ENCODE measurements around the gene RAB10. TPM values are rescaled to one million over a fixed set of nuclear protein-coding genes. Genes with fewer than 3 reads are reported as not detected.

Gene RAB10
- total and polyA plus RNA-seq, 9 of the 15 experiments (the other 6 are each of a cell fraction or from before 2014, with no cell fraction given), result 25.1 to 214 (median 157) TPM

DNA sequence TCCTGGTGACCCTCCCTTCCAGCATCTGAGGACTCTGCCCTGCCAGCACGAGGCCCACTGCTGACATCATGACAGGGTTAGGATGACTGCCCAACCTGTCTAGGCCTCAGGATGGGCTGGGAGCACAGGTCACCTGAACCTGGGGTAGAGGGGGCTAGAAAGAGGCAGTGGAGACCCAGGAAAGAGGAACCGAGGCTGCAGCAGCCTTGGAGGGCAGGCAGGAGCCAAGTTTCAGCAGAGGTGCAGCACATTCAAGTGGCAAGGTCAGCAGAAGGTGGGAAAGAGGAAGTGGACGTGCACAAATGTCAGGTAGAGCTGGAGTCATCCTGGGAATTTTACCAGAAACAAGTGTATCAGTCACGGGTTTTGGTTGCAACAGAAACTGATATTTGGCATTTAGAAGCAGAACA lies 13.6 kb upstream of the RAB10 start:
- no peak for ATAC-seq
- H3K4me3 ChIP-seq, result no peak overlapping the region
- no peak overlapping the region; the same call in 1 of the 2 replicates for H2AFZ ChIP-seq (ENCODE audit: low read depth, low read length)
- in situ Hi-C loops (cut with MboI) (no loop called here), intact Hi-C loops (cut with micrococcal nuclease) (no loop called here)
- 16% methylated on average over 4 of the region's 4 CpGs for WGBS (ENCODE audit: insufficient coverage, low coverage, missing lambda C conversion rate)
- peaks cover 10 to 16% of the 10 kb centered on the region in 2 experiments; a peak in 4 of 5 replicates for H3K4me1 ChIP-seq (replicated peaks in 1 of 2; ENCODE audit: control insufficient read depth in 2 of 2, insufficient read depth in 2 of 2, low read length in 2 of 2)
- peak overlapping the region in 1 of 2 experiments; percentile 77; a peak in 2 of 4 replicates for H3K9ac ChIP-seq (ENCODE audit: insufficient read depth in 1 of 2, low read depth in 2 of 2, low read length in 2 of 2)
- FAIRE-seq, result no peak
- H3K79me2 ChIP-seq (ENCODE audit: control insufficient read depth, insufficient read depth, low read length), result no peaks in the 10 kb centered on the region
- no peaks in the 10 kb centered on the region for H4K20me1 ChIP-seq (replicated peaks; ENCODE audit: control insufficient read depth, insufficient read depth, low read length)
- no peaks in the 10 kb centered on the region for H3K9me1 ChIP-seq (ENCODE audit: control insufficient read depth, insufficient read depth, low read length)
- DNase-seq (ENCODE audit: extremely low read depth in 1 of 4, low spot score in 3 of 4), result no peak
- H3K36me3 ChIP-seq (ENCODE audit: control insufficient read depth, insufficient read depth, low read length), result no peaks in the 10 kb centered on the region
- BruUV-seq (replicated peaks), result no TSS peak
- H3K9me3 ChIP-seq (replicated peaks; ENCODE audit: control insufficient read depth, insufficient read depth, low read depth, low read length), result no peaks in the 10 kb centered on the region
- TF ChIP-seq SPI1 (IDR thresholded peaks at IDR 0.05; ENCODE audit: borderline replicate concordance, low read depth, low read length) (peak; percentile 93), ADNP (tag; IDR thresholded peaks at IDR 0.05) (no peak), XRCC3 (IDR thresholded peaks at IDR 0.05) (no peak), SNIP1 (IDR thresholded peaks at IDR 0.05; ENCODE audit: low read depth) (no peak), RBFOX2 (IDR thresholded peaks at IDR 0.05; ENCODE audit: low read depth, low read length) (no peak)
- ChIA-PET CTCF (ENCODE audit: low intra/inter-chr PET ratio) (no interaction called here), POLR2A (interaction anchor here (0.9 to 1.7 kb wide), 3 partner anchors 13 to 15 kb away, joined by 3 to 4 read pairs (median 4); partner anchors contain the start of gene RAB10)
- H3K4me2 ChIP-seq (ENCODE audit: insufficient read depth, low read length), result no peak overlapping the region
- no peaks in the 10 kb centered on the region for H3K27me3 ChIP-seq (ENCODE audit: control insufficient read depth in 2 of 2, insufficient read depth in 2 of 2, low read length in 2 of 2)
- no peak overlapping the region for H3K27ac ChIP-seq (ENCODE audit: extremely low read depth, low read depth, low read length)

DNA sequence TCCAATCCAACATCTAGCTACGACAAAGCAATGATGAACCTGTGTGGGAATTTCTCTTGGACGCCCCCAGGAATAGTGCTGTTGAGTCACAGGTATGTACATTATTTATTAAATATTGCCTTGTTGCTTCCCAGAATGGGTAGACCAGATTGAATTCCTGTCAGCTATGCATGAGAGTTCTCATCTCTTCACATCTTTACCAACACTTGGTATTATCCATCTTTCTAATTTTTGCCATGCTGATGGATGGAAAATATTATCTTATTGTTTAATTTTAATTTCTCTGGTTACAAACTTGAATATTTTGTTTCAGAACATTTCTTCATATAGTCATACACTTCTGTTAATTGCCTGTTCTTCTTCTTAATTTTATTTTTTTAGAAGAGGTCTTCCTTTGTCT lies 9.6 kb upstream of the RAB10 start:
- ATAC-seq, result no peak
- CTCF ChIA-PET (ENCODE audit: low intra/inter-chr PET ratio), result no interaction called here

More for the DNA sequence above, 9.6 kb upstream of the RAB10 start:
- Histone ChIP-seq H3K4me3 (no peak overlapping the region), H3K9ac (ENCODE audit: insufficient read depth in 1 of 2, low read depth in 2 of 2, low read length in 2 of 2) (no peak overlapping the region), H3K27me3 (ENCODE audit: control insufficient read depth in 2 of 2, insufficient read depth in 2 of 2, low read length in 2 of 2) (no peaks in the 10 kb centered on the region), H2AFZ (ENCODE audit: low read depth, low read length) (no peak overlapping the region), H3K9me3 (replicated peaks; ENCODE audit: control insufficient read depth, insufficient read depth, low read depth, low read length) (no peaks in the 10 kb centered on the region), H3K79me2 (ENCODE audit: control insufficient read depth, insufficient read depth, low read length) (no peaks in the 10 kb centered on the region), H3K4me1 (replicated peaks in 1 of 2; ENCODE audit: control insufficient read depth in 2 of 2, insufficient read depth in 2 of 2, low read length in 2 of 2) (no peaks in the 10 kb centered on the region; a peak in 1 of 5 replicates), H3K4me2 (ENCODE audit: insufficient read depth, low read length) (no peak overlapping the region), H3K9me1 (ENCODE audit: control insufficient read depth, insufficient read depth, low read length) (no peaks in the 10 kb centered on the region), H3K36me3 (ENCODE audit: control insufficient read depth, insufficient read depth, low read length) (no peaks in the 10 kb centered on the region), H4K20me1 (replicated peaks; ENCODE audit: control insufficient read depth, insufficient read depth, low read length) (no peaks in the 10 kb centered on the region), H3K27ac (ENCODE audit: extremely low read depth, low read depth, low read length) (no peak overlapping the region)
- no peak for FAIRE-seq
- TF ChIP-seq RBM25 (IDR thresholded peaks at IDR 0.05; ENCODE audit: low read depth, low read length, severe bottlenecking) (peak; percentile 14), PPARD (CRISPR knock-in tag; IDR thresholded peaks at IDR 0.05) (no peak)
- in situ Hi-C loops (cut with MboI), result no loop called here
- intact Hi-C loops (cut with micrococcal nuclease), result no loop called here
- POLR2A ChIA-PET, result interaction anchor here (1.3 to 3.7 kb wide), 2 partner anchors 10 to 35 kb away, joined by 3 to 18 read pairs; partner anchors contain the start of gene RAB10
- no peak for DNase-seq (ENCODE audit: extremely low read depth in 1 of 4, low spot score in 3 of 4)
- BruUV-seq (replicated peaks), result no TSS peak
- WGBS (ENCODE audit: insufficient coverage, low coverage, missing lambda C conversion rate), result 79% methylated on average over 2 of the region's 2 CpGs
